Stimulated activated naive CD8-positive, alpha-beta T cell treated with anti-CD3 and anti-CD28 coated beads, Interleukin-15, amount 100 ng/mL, for 72 hours (primary cell): ENCODE measurements around the gene CMTR1.
A peak's percentile ranks its signal among the peaks of the same experiment; 100 is the strongest.

Source experiments
- ATAC-seq: fragments of 150-1000 bp; cut with Tn5 transposase; 2 replicates; pipeline ENCODE4 v1.10.0; 2021; ENCODE audit warnings: mild to moderate bottlenecking, moderate library complexity
- DNase-seq, 2 donors: peaks; one replicate each; pipeline ENCODE4 v3.0.0; 2021 to 2022
- H3K27ac Mint-ChIP-seq, 2 donors: one replicate each; pipeline ENCODE4 v1.8.0; 2022; ENCODE audit warnings: mild to moderate bottlenecking in 2 of 2, mixed read lengths in 2 of 2, moderate library complexity in 2 of 2
- H3K27me3 Mint-ChIP-seq: one replicate; pipeline ENCODE4 v1.8.0; 2022; ENCODE audit warnings: mixed read lengths
- H3K4me1 Mint-ChIP-seq: one replicate; pipeline ENCODE4 v1.8.0; 2022; ENCODE audit warnings: mild to moderate bottlenecking, mixed read lengths
- H3K4me3 Mint-ChIP-seq, 2 donors: one replicate each; pipeline ENCODE4 v1.8.0; 2022; ENCODE audit warnings: mild to moderate bottlenecking in 2 of 2, mixed read lengths in 2 of 2, moderate library complexity in 1 of 2
- H3K9me3 Mint-ChIP-seq, 2 donors: one replicate each; pipeline ENCODE4 v1.8.0; 2022; ENCODE audit warnings: mixed read lengths in 2 of 2

Gene CMTR1

DNA sequence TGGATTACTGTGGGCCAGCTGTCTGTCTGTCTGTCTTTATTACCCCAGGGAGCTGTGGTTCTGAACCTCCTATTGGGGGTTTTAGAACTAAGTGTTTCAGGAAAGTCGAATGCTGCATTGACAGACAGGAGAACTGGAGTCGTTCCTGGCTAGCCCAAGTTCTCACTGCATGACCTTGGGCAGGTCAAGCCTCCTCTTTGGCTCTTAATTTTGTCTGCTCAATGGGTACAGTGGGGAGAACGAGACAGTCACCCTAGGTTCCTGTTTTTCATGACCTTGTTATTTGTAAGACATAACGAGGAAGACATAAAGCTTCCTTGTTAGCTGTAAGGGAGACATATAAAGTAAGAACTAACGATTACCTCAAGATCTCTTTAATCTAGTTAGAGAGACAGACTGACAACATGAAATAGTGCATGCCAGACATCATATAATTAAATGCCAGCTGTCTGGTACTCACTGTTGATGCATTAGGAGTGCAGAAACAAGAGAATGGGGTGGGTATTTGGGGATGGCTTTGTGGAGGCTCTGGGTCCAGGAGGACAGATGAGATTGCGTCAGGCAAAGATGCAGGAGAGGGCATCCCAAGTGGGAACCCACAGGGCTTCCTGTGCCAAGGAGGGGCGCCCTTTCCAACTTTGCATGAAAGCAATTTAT lies 70.4 kb downstream of the CMTR1 start:
- ATAC-seq (no peak), DNase-seq (no peak)
- Mint-ChIP-seq H3K27me3 (no peaks in the 10 kb centered on the region), H3K9me3 (peaks cover 0 to 3% of the 10 kb centered on the region in 2 donors), H3K4me3 (peak overlapping the region; percentile 67 to 80), H3K4me1 (peaks cover 78% of the 10 kb centered on the region), H3K27ac (peak overlapping the region; percentile 91 to 99)

DNA sequence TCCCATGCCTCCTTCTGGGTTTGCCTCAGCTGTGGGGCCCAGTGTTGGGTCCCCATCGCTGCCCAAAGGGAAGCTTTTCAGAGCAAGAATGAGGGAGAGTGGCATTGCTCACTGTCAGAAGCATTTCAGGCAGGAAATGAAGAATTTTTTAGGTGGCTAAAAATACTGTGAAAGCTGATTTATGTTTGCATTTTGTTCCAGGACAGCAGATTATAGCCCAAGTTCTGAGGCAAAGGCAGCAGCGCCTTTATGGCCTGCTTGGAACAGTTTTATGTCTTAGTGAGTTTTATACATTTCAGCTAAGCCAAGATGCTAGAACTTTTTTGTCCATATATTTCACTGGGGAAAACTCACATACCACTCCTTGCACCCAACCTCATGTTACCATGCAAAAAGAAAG lies 71.0 kb downstream of the CMTR1 start:
- no peaks in the 10 kb centered on the region for H3K27me3 Mint-ChIP-seq
- H3K4me1 Mint-ChIP-seq = peaks cover 75% of the 10 kb centered on the region
- H3K9me3 Mint-ChIP-seq = peaks cover 0 to 5% of the 10 kb centered on the region in 2 donors
- ATAC-seq (no peak), DNase-seq (no peak)
- H3K27ac Mint-ChIP-seq = peak overlapping the region in 1 of 2 donors; percentile 99
- peak overlapping the region in 1 of 2 donors; percentile 67 for H3K4me3 Mint-ChIP-seq

GRCh38 chr6:37506479-37506878 lies 73.5 kb downstream of the CMTR1 start:
- Mint-ChIP-seq H3K9me3 (peaks cover 0 to 9% of the 10 kb centered on the region in 2 donors), H3K27ac (no peak overlapping the region), H3K4me3 (no peak overlapping the region), H3K4me1 (peaks cover 59% of the 10 kb centered on the region), H3K27me3 (no peaks in the 10 kb centered on the region)
- no peak for DNase-seq
- ATAC-seq = no peak

GRCh38 chr6:37507077-37507476 lies 74.1 kb downstream of the CMTR1 start:
- peaks cover 59% of the 10 kb centered on the region for H3K4me1 Mint-ChIP-seq
- no peak overlapping the region for H3K4me3 Mint-ChIP-seq
- H3K9me3 Mint-ChIP-seq = peaks cover 0 to 9% of the 10 kb centered on the region in 2 donors
- no peak overlapping the region for H3K27ac Mint-ChIP-seq
- no peak for ATAC-seq
- H3K27me3 Mint-ChIP-seq = no peaks in the 10 kb centered on the region
- no peak for DNase-seq

DNA sequence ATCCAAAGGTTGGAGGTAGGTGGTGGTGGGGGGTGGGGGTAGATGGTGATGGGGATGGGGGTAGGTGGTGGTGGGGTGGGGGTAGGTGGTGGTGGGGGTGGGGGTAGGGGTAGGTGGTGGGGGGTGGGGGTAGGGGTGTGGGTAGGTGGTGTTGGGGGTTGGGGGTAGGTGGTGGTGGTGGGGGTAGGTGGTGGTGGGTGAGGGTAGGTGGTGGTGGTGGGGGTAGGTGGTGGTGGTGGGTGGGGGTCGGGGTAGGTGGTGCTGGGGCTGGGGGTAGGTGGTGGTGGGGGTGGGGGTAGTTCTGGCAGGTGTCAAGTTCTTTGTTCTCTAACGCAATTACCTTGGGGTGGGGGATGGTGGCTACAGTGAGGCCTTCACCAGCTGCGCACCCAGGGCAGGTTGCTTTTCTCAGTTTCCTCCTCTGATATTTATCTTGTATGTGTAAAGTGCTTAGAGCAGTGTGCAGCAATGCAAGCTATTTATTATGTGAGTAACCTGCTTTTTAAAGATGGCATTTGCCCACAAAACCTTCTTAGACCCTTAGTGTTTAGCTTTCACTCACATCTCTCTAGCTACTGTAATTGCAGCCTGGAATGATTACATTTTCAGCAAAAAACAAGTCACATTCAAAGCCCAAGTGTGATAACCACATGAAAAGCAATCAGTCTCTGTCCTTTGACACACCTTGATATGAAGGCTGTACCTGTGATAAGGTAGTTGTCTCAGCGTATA lies 74.8 kb downstream of the CMTR1 start:
- H3K4me3 Mint-ChIP-seq = peak overlapping the region; percentile 41 to 61
- ATAC-seq = peak; percentile 70
- H3K4me1 Mint-ChIP-seq = peaks cover 59% of the 10 kb centered on the region

GRCh38 chr6:37511201-37511600 lies 78.2 kb downstream of the CMTR1 start:
- peaks cover 65% of the 10 kb centered on the region for H3K4me1 Mint-ChIP-seq
- H3K27me3 Mint-ChIP-seq = no peaks in the 10 kb centered on the region
- DNase-seq (no peak), ATAC-seq (no peak)
- peaks cover 0 to 9% of the 10 kb centered on the region in 2 donors for H3K9me3 Mint-ChIP-seq
- no peak overlapping the region for H3K27ac Mint-ChIP-seq
- no peak overlapping the region for H3K4me3 Mint-ChIP-seq

More for the DNA sequence above, 74.8 kb downstream of the CMTR1 start:
- Mint-ChIP-seq H3K27ac (peak overlapping the region; percentile 48 to 70), H3K9me3 (peaks cover 0 to 9% of the 10 kb centered on the region in 2 donors), H3K27me3 (no peaks in the 10 kb centered on the region)
- no peak for DNase-seq

GRCh38 chr6:37511910-37512399 lies 78.9 kb downstream of the CMTR1 start:
- ATAC-seq = no peak
- Mint-ChIP-seq H3K4me1 (peaks cover 72% of the 10 kb centered on the region), H3K4me3 (no peak overlapping the region), H3K9me3 (peaks cover 0 to 9% of the 10 kb centered on the region in 2 donors), H3K27ac (no peak overlapping the region), H3K27me3 (no peaks in the 10 kb centered on the region)
- DNase-seq = no peak

- Mint-ChIP-seq H3K4me3 (no peak overlapping the region), H3K27me3 (no peaks in the 10 kb centered on the region), H3K9me3 (peaks cover 0 to 9% of the 10 kb centered on the region in 2 donors), H3K4me1 (peaks cover 78% of the 10 kb centered on the region), H3K27ac (peak overlapping the region in 1 of 2 donors; percentile 84)
- DNase-seq (no peak), ATAC-seq (no peak)
Measured at GRCh38 chr6:37512400-37513011, 79.5 kb downstream of the CMTR1 start.

DNA sequence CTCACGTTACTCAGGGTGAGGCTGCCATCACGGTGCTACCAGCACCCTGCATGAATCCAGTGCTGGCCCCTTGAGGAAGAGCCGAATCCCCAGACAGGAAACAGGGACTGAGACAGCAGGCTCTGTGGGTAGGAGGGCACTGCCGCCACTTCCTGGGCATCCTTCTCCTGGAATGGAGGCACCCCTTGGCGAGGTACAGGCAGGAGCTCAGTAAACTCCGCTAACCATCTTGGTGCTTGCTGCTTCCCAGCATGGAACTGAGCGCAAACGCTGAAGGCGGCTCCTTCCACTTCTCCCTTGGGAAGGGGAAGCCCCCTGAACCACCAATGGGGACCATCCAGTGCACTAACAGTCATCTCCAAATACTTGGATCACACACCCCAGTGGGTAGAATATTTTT lies 80.1 kb downstream of the CMTR1 start:
- H3K9me3 Mint-ChIP-seq = peaks cover 0 to 9% of the 10 kb centered on the region in 2 donors
- H3K27ac Mint-ChIP-seq = peak overlapping the region in 1 of 2 donors; percentile 84
- peaks cover 80% of the 10 kb centered on the region for H3K4me1 Mint-ChIP-seq
- H3K27me3 Mint-ChIP-seq = no peaks in the 10 kb centered on the region
- ATAC-seq (no peak), DNase-seq (no peak)
- H3K4me3 Mint-ChIP-seq = peak overlapping the region; percentile 8 to 63

- DNase-seq = no peak
- peaks cover 0 to 5% of the 10 kb centered on the region in 2 donors for H3K9me3 Mint-ChIP-seq
- peak overlapping the region in 1 of 2 donors; percentile 49 for H3K27ac Mint-ChIP-seq
- no peaks in the 10 kb centered on the region for H3K27me3 Mint-ChIP-seq
- peaks cover 80% of the 10 kb centered on the region for H3K4me1 Mint-ChIP-seq
- no peak for ATAC-seq
- H3K4me3 Mint-ChIP-seq = peak overlapping the region; percentile 8 to 63
Measured at GRCh38 chr6:37513576-37513975, 80.6 kb downstream of the CMTR1 start.

DNA sequence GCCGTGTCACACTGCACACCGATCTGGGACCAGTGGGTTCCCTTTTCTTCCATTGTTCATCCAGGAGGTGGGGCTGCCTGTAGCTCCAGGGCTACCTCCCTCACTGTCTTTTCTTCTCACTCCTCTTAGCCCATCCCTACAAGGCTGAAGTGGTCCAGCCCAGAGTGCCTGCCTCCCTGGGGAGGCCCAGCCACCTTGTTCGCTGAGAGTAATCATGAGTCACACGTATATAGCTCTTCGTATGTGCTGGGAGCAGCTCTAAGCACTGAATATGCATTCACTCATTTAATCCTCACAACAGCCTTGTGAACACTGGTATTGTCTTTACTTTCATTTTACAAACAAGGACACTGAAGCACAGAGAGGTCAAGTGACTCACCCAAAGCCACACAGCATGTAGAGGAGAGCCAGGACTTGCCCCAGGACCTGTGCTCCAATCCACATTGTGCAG lies 81.3 kb downstream of the CMTR1 start:
- ATAC-seq = peak; percentile 50
- Mint-ChIP-seq H3K4me1 (peaks cover 86% of the 10 kb centered on the region), H3K4me3 (peak overlapping the region; percentile 93)

GRCh38 chr6:37514837-37515236 lies 81.8 kb downstream of the CMTR1 start:
- Mint-ChIP-seq H3K27ac (peak overlapping the region; percentile 99), H3K4me3 (peak overlapping the region; percentile 93), H3K27me3 (no peaks in the 10 kb centered on the region), H3K4me1 (peaks cover 88% of the 10 kb centered on the region), H3K9me3 (peaks cover 0 to 1% of the 10 kb centered on the region in 2 donors)
- ATAC-seq = no peak
- DNase-seq = no peak

More for the DNA sequence above, 81.3 kb downstream of the CMTR1 start:
- Mint-ChIP-seq H3K27ac (peak overlapping the region; percentile 99), H3K9me3 (peaks cover 0 to 5% of the 10 kb centered on the region in 2 donors), H3K27me3 (no peaks in the 10 kb centered on the region)
- peak in 1 of 2 donors; percentile 55 for DNase-seq

DNA sequence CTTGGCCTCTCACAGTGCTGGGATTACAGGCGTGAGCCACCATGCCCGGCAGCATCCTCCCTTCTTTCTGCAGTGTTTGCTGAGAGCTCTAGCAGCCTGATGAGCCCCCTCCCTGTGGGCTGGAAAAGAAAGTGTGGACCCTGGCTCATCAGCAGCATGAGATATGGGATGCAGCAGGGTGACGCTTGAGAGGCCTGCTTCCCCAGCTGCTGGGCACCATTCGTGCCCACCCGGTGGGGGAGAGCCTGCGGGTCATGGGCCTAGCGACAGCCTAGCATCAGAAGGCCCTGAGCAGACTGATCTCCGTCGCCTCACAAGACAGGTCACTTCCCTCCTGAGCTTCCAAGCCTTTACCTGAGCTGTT lies 82.7 kb downstream of the CMTR1 start:
- no peaks in the 10 kb centered on the region for H3K27me3 Mint-ChIP-seq
- ATAC-seq = no peak
- H3K4me1 Mint-ChIP-seq = peaks cover 94% of the 10 kb centered on the region
- peak in 1 of 2 donors; percentile 30 for DNase-seq
- peak overlapping the region; percentile 93 for H3K4me3 Mint-ChIP-seq
- peak overlapping the region; percentile 99 for H3K27ac Mint-ChIP-seq
- no peaks in the 10 kb centered on the region for H3K9me3 Mint-ChIP-seq

DNA sequence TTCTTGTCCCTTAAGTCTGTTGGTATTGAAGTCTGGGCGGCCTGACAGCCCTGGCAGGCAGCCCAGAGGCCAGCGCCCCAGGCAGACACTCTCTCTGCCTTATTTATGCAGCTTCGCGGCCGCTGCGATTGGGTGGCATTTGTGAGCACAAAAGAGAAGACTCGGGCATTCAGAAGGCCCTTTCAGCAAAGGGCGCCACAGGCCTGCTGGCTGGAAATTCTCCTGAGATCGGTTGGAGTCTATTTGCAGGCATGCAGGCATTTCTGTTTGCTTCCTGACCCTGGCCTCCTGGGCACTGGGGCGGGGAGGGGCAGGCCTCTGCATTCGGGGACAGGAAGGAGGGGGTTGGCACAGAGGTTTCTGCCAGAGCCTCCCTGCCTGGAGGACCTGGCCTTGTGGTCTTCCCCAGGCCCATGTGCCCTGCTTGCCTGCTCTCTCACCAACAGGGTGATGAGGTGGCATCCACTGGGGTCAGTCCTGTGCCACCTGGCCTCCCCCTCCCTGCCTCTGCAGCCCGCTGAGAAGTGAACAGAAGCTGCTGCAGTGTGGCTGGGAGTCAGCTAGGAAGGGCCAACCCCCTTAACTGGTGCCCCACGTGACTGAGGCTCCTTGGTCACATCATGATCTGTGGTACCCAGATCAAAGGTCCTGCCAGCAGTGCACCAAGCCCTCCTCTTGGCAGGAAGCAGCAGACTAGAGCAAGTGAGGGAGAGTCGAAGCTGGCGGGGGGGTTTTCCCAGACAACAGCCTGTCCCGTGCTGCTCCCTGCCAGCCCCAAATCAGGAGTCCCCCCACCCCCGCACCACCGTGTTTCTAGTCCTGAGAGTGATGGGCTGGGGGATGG lies 83.3 kb downstream of the CMTR1 start:
- DNase-seq = peak; percentile 86 to 96
- no peaks in the 10 kb centered on the region for H3K27me3 Mint-ChIP-seq
- ATAC-seq = peak; percentile 91

DNA sequence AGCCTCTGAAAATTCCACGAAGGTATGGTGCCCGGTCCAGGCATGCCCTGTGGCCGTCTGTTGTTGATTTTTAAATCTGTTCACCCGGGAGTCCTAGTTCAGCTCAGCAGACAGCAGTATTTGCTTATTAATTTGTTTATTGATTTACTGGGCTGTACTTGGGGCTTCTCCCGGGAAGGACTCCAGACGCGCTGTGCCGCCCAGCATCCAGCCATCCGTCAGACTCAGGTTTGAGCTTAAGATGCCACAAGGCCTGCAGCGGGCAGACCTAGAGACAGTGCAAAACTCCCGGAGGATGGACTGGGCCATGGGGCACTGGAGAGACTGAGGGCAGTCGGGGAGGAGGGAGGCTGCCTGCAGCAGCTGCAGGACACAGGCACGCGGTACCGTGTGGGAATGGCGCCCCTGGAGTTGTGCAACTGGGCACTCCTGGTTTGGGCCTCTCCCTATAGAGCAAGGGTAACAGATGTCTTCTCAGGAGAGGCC lies 83.9 kb downstream of the CMTR1 start:
- ATAC-seq (peak; percentile 8), DNase-seq (peak; percentile 59 to 63)
- H3K4me3 Mint-ChIP-seq = peak overlapping the region; percentile 93
- peak overlapping the region; percentile 99 for H3K27ac Mint-ChIP-seq
- H3K9me3 Mint-ChIP-seq = no peaks in the 10 kb centered on the region
- no peaks in the 10 kb centered on the region for H3K27me3 Mint-ChIP-seq
- peaks cover 95% of the 10 kb centered on the region for H3K4me1 Mint-ChIP-seq

More for the DNA sequence above, 83.3 kb downstream of the CMTR1 start:
- Mint-ChIP-seq H3K4me1 (peaks cover 95% of the 10 kb centered on the region), H3K27ac (peak overlapping the region; percentile 99), H3K4me3 (peak overlapping the region; percentile 93), H3K9me3 (no peaks in the 10 kb centered on the region)
